ENCODE results near the gene DLST. TPM values are rescaled to one million over a fixed set of nuclear protein-coding genes. Genes with fewer than 3 reads are reported as not detected.

Gene DLST
- total and polyA plus RNA-seq, 3 experiments from 2014 or later = 8.8 to 161 (median 160) TPM

- ChIA-PET CTCF (interaction anchor here (1.5 kb wide), 1 partner anchor 150 kb away, joined by 6 read pairs; no protein-coding TSS in a partner anchor), POLR2A (no interaction called here)
- Mint-ChIP-seq H3K4me1 (peaks cover 28 to 38% (median 37%) of the 10 kb centered on the region in 3 donors), H3K9me3 (no peaks in the 10 kb centered on the region), H3K36me3 (peaks cover 0 to 2% (median 0%) of the 10 kb centered on the region in 3 donors), H3K27me3 (peaks cover 0 to 5% of the 10 kb centered on the region in 2 donors), H3K27ac (peak overlapping the region in 1 of 8 donors; percentile 63), H3K4me3 (no peak overlapping the region)
- no peak for DNase-seq
- no peaks in the 10 kb centered on the region for H3K36me3 ChIP-seq (ENCODE audit: insufficient read depth, low read length)
- H3K4me3 ChIP-seq (ENCODE audit: low read length) = no peak overlapping the region
- H3K27ac ChIP-seq (ENCODE audit: low read depth, low read length) = no peak overlapping the region
- no peaks in the 10 kb centered on the region for H3K9me3 ChIP-seq (ENCODE audit: low read length)
- H3K4me1 ChIP-seq (ENCODE audit: insufficient read depth, low read length) = peaks cover 30% of the 10 kb centered on the region
- H3K27me3 ChIP-seq (ENCODE audit: insufficient read depth, low read length, poor library complexity, severe bottlenecking) = no peaks in the 10 kb centered on the region
These were observed 57.1 kb downstream of the DLST start for GRCh38 chr14:74938531-74939495.

GRCh38 chr14:74940956-74941565 lies 59.3 kb downstream of the DLST start:
- peaks cover 31% of the 10 kb centered on the region for H3K4me1 ChIP-seq (ENCODE audit: insufficient read depth, low read length)
- peak overlapping the region; percentile 75 to 87 (median 82) for H3K4me3 Mint-ChIP-seq

GRCh38 chr14:74941676-74942097 lies 60.0 kb downstream of the DLST start:
- Histone ChIP-seq H3K4me3 (ENCODE audit: low read length) (peak overlapping the region; percentile 28), H3K9me3 (ENCODE audit: low read length) (no peaks in the 10 kb centered on the region), H3K27me3 (ENCODE audit: insufficient read depth, low read length, poor library complexity, severe bottlenecking) (no peaks in the 10 kb centered on the region), H3K36me3 (ENCODE audit: insufficient read depth, low read length) (no peaks in the 10 kb centered on the region), H3K4me1 (ENCODE audit: insufficient read depth, low read length) (peaks cover 37% of the 10 kb centered on the region), H3K27ac (ENCODE audit: low read depth, low read length) (peak overlapping the region; percentile 4)
- Mint-ChIP-seq H3K4me1 (peaks cover 33 to 43% (median 43%) of the 10 kb centered on the region in 3 donors), H3K27ac (peak overlapping the region; percentile 84 to 95 (median 94)), H3K27me3 (peaks cover 0 to 2% of the 10 kb centered on the region in 2 donors), H3K36me3 (peaks cover 0 to 2% (median 0%) of the 10 kb centered on the region in 3 donors), H3K4me3 (peak overlapping the region; percentile 75 to 87 (median 82)), H3K9me3 (no peaks in the 10 kb centered on the region)
- peak; percentile 14 to 67 (median 28) for DNase-seq
- ChIA-PET POLR2A (interaction anchor here (0.7 to 1.1 kb wide), 2 partner anchors 13 to 62 kb away, joined by 3 read pairs; partner anchors contain the start of gene PGF), CTCF (interaction anchor here (0.9 to 2.3 kb wide), 6 partner anchors 21 to 146 kb away, joined by 3 to 9 read pairs (median 4); no protein-coding TSS in a partner anchor)

More at GRCh38 chr14:74940956-74941565, 59.3 kb downstream of the DLST start:
- no peaks in the 10 kb centered on the region for H3K9me3 ChIP-seq (ENCODE audit: low read length)
- H3K4me3 ChIP-seq (ENCODE audit: low read length) = peak overlapping the region; percentile 28
- peak overlapping the region; percentile 4 for H3K27ac ChIP-seq (ENCODE audit: low read depth, low read length)
- Mint-ChIP-seq H3K9me3 (no peaks in the 10 kb centered on the region), H3K27ac (peak overlapping the region; percentile 34 to 95 (median 92)), H3K27me3 (no peaks in the 10 kb centered on the region), H3K4me1 (peaks cover 28 to 38% (median 37%) of the 10 kb centered on the region in 3 donors), H3K36me3 (peaks cover 0 to 2% (median 0%) of the 10 kb centered on the region in 3 donors)
- ChIA-PET CTCF (interaction anchor here (1.0 to 2.3 kb wide), 5 partner anchors 21 to 147 kb away, joined by 3 to 9 read pairs (median 4); no protein-coding TSS in a partner anchor), POLR2A (interaction anchor here (1.1 kb wide), 1 partner anchor 62 kb away, joined by 3 read pairs; no protein-coding TSS in a partner anchor)
- DNase-seq = no peak
- no peaks in the 10 kb centered on the region for H3K27me3 ChIP-seq (ENCODE audit: insufficient read depth, low read length, poor library complexity, severe bottlenecking)
- H3K36me3 ChIP-seq (ENCODE audit: insufficient read depth, low read length) = no peaks in the 10 kb centered on the region

GRCh38 chr14:74942181-74942580 lies 60.5 kb downstream of the DLST start:
- H3K27ac ChIP-seq (ENCODE audit: low read depth, low read length) = no peak overlapping the region
- ChIA-PET POLR2A (interaction anchor here (0.7 to 1.1 kb wide), 2 partner anchors 13 to 61 kb away, joined by 3 read pairs; partner anchors contain the start of gene PGF), CTCF (interaction anchor here (0.9 to 2.3 kb wide), 6 partner anchors 20 to 146 kb away, joined by 3 to 9 read pairs (median 4); partner anchors contain the start of gene ACYP1)
- Mint-ChIP-seq H3K9me3 (no peaks in the 10 kb centered on the region), H3K36me3 (peaks cover 0 to 2% (median 0%) of the 10 kb centered on the region in 3 donors), H3K27me3 (peaks cover 0 to 2% of the 10 kb centered on the region in 2 donors), H3K27ac (peak overlapping the region; percentile 84 to 95 (median 94)), H3K4me1 (peaks cover 30 to 39% (median 38%) of the 10 kb centered on the region in 3 donors), H3K4me3 (peak overlapping the region; percentile 75 to 87 (median 82))
- H3K27me3 ChIP-seq (ENCODE audit: insufficient read depth, low read length, poor library complexity, severe bottlenecking) = no peaks in the 10 kb centered on the region
- DNase-seq = no peak
- no peaks in the 10 kb centered on the region for H3K9me3 ChIP-seq (ENCODE audit: low read length)
- peak overlapping the region; percentile 28 for H3K4me3 ChIP-seq (ENCODE audit: low read length)
- H3K36me3 ChIP-seq (ENCODE audit: insufficient read depth, low read length) = no peaks in the 10 kb centered on the region
- H3K4me1 ChIP-seq (ENCODE audit: insufficient read depth, low read length) = peaks cover 38% of the 10 kb centered on the region

GRCh38 chr14:74942608-74943007 lies 60.9 kb downstream of the DLST start:
- Mint-ChIP-seq H3K9me3 (no peaks in the 10 kb centered on the region), H3K4me3 (peak overlapping the region in 4 of 7 donors; percentile 19 to 75 (median 54)), H3K36me3 (peaks cover 0 to 2% (median 0%) of the 10 kb centered on the region in 3 donors), H3K27me3 (peaks cover 0 to 2% of the 10 kb centered on the region in 2 donors), H3K27ac (peak overlapping the region in 6 of 8 donors; percentile 17 to 88 (median 66)), H3K4me1 (peaks cover 28 to 38% (median 37%) of the 10 kb centered on the region in 3 donors)
- H3K4me1 ChIP-seq (ENCODE audit: insufficient read depth, low read length) = peaks cover 38% of the 10 kb centered on the region
- H3K9me3 ChIP-seq (ENCODE audit: low read length) = no peaks in the 10 kb centered on the region
- ChIA-PET POLR2A (interaction anchor here (1.1 kb wide), 1 partner anchor 61 kb away, joined by 3 read pairs; no protein-coding TSS in a partner anchor), CTCF (interaction anchor here (0.9 to 2.3 kb wide), 4 partner anchors 82 to 145 kb away, joined by 3 to 9 read pairs (median 3); partner anchors contain the start of gene ACYP1)
- H3K27ac ChIP-seq (ENCODE audit: low read depth, low read length) = no peak overlapping the region
- no peaks in the 10 kb centered on the region for H3K27me3 ChIP-seq (ENCODE audit: insufficient read depth, low read length, poor library complexity, severe bottlenecking)
- H3K36me3 ChIP-seq (ENCODE audit: insufficient read depth, low read length) = no peaks in the 10 kb centered on the region
- no peak for DNase-seq
- H3K4me3 ChIP-seq (ENCODE audit: low read length) = no peak overlapping the region

- H3K4me3 ChIP-seq (ENCODE audit: low read length) = no peak overlapping the region
- H3K4me3 Mint-ChIP-seq = no peak overlapping the region
- no peaks in the 10 kb centered on the region for H3K9me3 ChIP-seq (ENCODE audit: low read length)
- peak overlapping the region in 1 of 8 donors; percentile 8 for H3K27ac Mint-ChIP-seq
- no peak overlapping the region for H3K27ac ChIP-seq (ENCODE audit: low read depth, low read length)
- H3K4me1 Mint-ChIP-seq = peaks cover 24 to 32% (median 30%) of the 10 kb centered on the region in 3 donors
- H3K36me3 Mint-ChIP-seq = no peaks in the 10 kb centered on the region
- DNase-seq = peak in 1 of 5 donors; percentile 22
- H3K27me3 ChIP-seq (ENCODE audit: insufficient read depth, low read length, poor library complexity, severe bottlenecking) = no peaks in the 10 kb centered on the region
- ChIA-PET POLR2A (no interaction called here), CTCF (interaction anchor here (0.7 to 3.2 kb wide), 14 partner anchors 9 to 175 kb away, joined by 3 to 17 read pairs (median 4); partner anchors contain the start of gene RPS6KL1)
- peaks cover 33% of the 10 kb centered on the region for H3K4me1 ChIP-seq (ENCODE audit: insufficient read depth, low read length)
- H3K27me3 Mint-ChIP-seq = peaks cover 2 to 6% of the 10 kb centered on the region in 2 donors
- H3K9me3 Mint-ChIP-seq = no peaks in the 10 kb centered on the region
- H3K36me3 ChIP-seq (ENCODE audit: insufficient read depth, low read length) = no peaks in the 10 kb centered on the region
These were observed 63.6 kb downstream of the DLST start for GRCh38 chr14:74945261-74945851.
